Measurements from ENCODE around the gene ZNF474. TPM values are rescaled to one million over a fixed set of nuclear protein-coding genes. Genes with fewer than 3 reads are reported as not detected.
"Not testable (repeated sequence)": the region's sequence is repeated elsewhere in the genome, so short reads cannot be mapped to it uniquely, and the experiment has no call there.

ZNF474 gene
- under 1 TPM in 1 of 2 donors, not detected in 1; 0.57 TPM for total RNA-seq
- total RNA-seq, result 0 to 0.23 reads per million in 2 donors

GRCh38 chr5:122129306-122129705 is at the start of gene ZNF474:
Gene ZNF474 (plus strand): TSS chr5:122129546. CDS start chr5:122151991, 22,445 bp downstream.
- DNase-seq (no peak), ATAC-seq (no peak)
- Mint-ChIP-seq H3K27ac (no peak within 1 kb of the TSS), H3K36me3 (ENCODE audit: low read depth) (no peaks in the 10 kb centered on the region), H3K27me3 (no peaks in the 10 kb centered on the region), H3K4me1 (no peaks in the 10 kb centered on the region), H3K4me3 (no peak within 1 kb of the TSS)
- H3K9me3 ChIP-seq (ENCODE audit: control insufficient read depth, low read length, poor library complexity, severe bottlenecking), result no peaks in the 10 kb centered on the region

GRCh38 chr5:122081541-122081940 is 47.8 kb upstream of the ZNF474 start:
- peaks cover 4% of the 10 kb centered on the region for H3K36me3 Mint-ChIP-seq (ENCODE audit: low read depth)
- H3K4me3 Mint-ChIP-seq, result no peak overlapping the region
- no peak for ATAC-seq
- H3K27me3 Mint-ChIP-seq, result peaks cover 39% of the 10 kb centered on the region
- no peak overlapping the region for H3K27ac Mint-ChIP-seq
- H3K4me1 Mint-ChIP-seq, result peaks cover 11% of the 10 kb centered on the region
- no peaks in the 10 kb centered on the region for H3K9me3 ChIP-seq (ENCODE audit: control insufficient read depth, low read length, poor library complexity, severe bottlenecking)
- DNase-seq, result no peak

- Mint-ChIP-seq H3K36me3 (ENCODE audit: low read depth) (no peaks in the 10 kb centered on the region), H3K4me1 (no peaks in the 10 kb centered on the region), H3K27ac (no peak overlapping the region), H3K4me3 (no peak overlapping the region), H3K27me3 (peaks cover 23% of the 10 kb centered on the region)
- ATAC-seq, result no peak
- no peaks in the 10 kb centered on the region for H3K9me3 ChIP-seq (ENCODE audit: control insufficient read depth, low read length, poor library complexity, severe bottlenecking)
- no peak for DNase-seq
Observed at GRCh38 chr5:122083535-122083934, 45.8 kb upstream of the ZNF474 start.

GRCh38 chr5:122085041-122085440 is 44.3 kb upstream of the ZNF474 start:
- ATAC-seq, result no peak
- H3K4me1 Mint-ChIP-seq, result no peaks in the 10 kb centered on the region
- H3K27ac Mint-ChIP-seq, result no peak overlapping the region
- no peak for DNase-seq
- no peak overlapping the region for H3K4me3 Mint-ChIP-seq
- H3K9me3 ChIP-seq (ENCODE audit: control insufficient read depth, low read length, poor library complexity, severe bottlenecking), result no peaks in the 10 kb centered on the region
- peaks cover 11% of the 10 kb centered on the region for H3K27me3 Mint-ChIP-seq
- H3K36me3 Mint-ChIP-seq (ENCODE audit: low read depth), result no peaks in the 10 kb centered on the region

- no peak for ATAC-seq
- H3K27ac Mint-ChIP-seq, result no peak overlapping the region
- no peaks in the 10 kb centered on the region for H3K4me1 Mint-ChIP-seq
- H3K4me3 Mint-ChIP-seq, result no peak overlapping the region
- no peak for DNase-seq
- H3K9me3 ChIP-seq (ENCODE audit: control insufficient read depth, low read length, poor library complexity, severe bottlenecking), result no peaks in the 10 kb centered on the region
- H3K36me3 Mint-ChIP-seq (ENCODE audit: low read depth), result no peaks in the 10 kb centered on the region
- H3K27me3 Mint-ChIP-seq, result peaks cover 6% of the 10 kb centered on the region
Observed at GRCh38 chr5:122089096-122090013, 40.0 kb upstream of the ZNF474 start.

- H3K27me3 Mint-ChIP-seq, result peaks cover 6% of the 10 kb centered on the region
- no peak for ATAC-seq
- H3K4me3 Mint-ChIP-seq, result no peak overlapping the region
- no peaks in the 10 kb centered on the region for H3K9me3 ChIP-seq (ENCODE audit: control insufficient read depth, low read length, poor library complexity, severe bottlenecking)
- no peak for DNase-seq
- H3K27ac Mint-ChIP-seq, result no peak overlapping the region
- H3K4me1 Mint-ChIP-seq, result no peaks in the 10 kb centered on the region
- H3K36me3 Mint-ChIP-seq (ENCODE audit: low read depth), result no peaks in the 10 kb centered on the region
Observed at GRCh38 chr5:122091936-122092600, 37.3 kb upstream of the ZNF474 start.

GRCh38 chr5:122093415-122094180 is 35.7 kb upstream of the ZNF474 start:
- DNase-seq, result no peak
- H3K9me3 ChIP-seq (ENCODE audit: control insufficient read depth, low read length, poor library complexity, severe bottlenecking), result no peaks in the 10 kb centered on the region
- Mint-ChIP-seq H3K27ac (no peak overlapping the region), H3K4me3 (no peak overlapping the region), H3K27me3 (peaks cover 6% of the 10 kb centered on the region), H3K36me3 (ENCODE audit: low read depth) (no peaks in the 10 kb centered on the region), H3K4me1 (no peaks in the 10 kb centered on the region)
- no peak for ATAC-seq

GRCh38 chr5:122094251-122094650 is 35.1 kb upstream of the ZNF474 start:
- not testable (repeated sequence) for DNase-seq; H3K9me3 ChIP-seq (ENCODE audit: control insufficient read depth, low read length, poor library complexity, severe bottlenecking); H3K36me3 Mint-ChIP-seq (ENCODE audit: low read depth); H3K27ac Mint-ChIP-seq; H3K4me1 Mint-ChIP-seq; H3K27me3 Mint-ChIP-seq; ATAC-seq; H3K4me3 Mint-ChIP-seq

- Mint-ChIP-seq H3K36me3 (ENCODE audit: low read depth) (no peaks in the 10 kb centered on the region), H3K4me3 (no peak overlapping the region), H3K27me3 (peaks cover 12% of the 10 kb centered on the region), H3K27ac (no peak overlapping the region), H3K4me1 (no peaks in the 10 kb centered on the region)
- ATAC-seq, result no peak
- no peaks in the 10 kb centered on the region for H3K9me3 ChIP-seq (ENCODE audit: control insufficient read depth, low read length, poor library complexity, severe bottlenecking)
- DNase-seq, result no peak
Observed at GRCh38 chr5:122095158-122095557, 34.2 kb upstream of the ZNF474 start.

GRCh38 chr5:122097391-122097790 is 32.0 kb upstream of the ZNF474 start:
- H3K4me3 Mint-ChIP-seq, result no peak overlapping the region
- DNase-seq (no peak), ATAC-seq (no peak)
- peaks cover 6% of the 10 kb centered on the region for H3K27me3 Mint-ChIP-seq
- H3K4me1 Mint-ChIP-seq, result no peaks in the 10 kb centered on the region
- no peaks in the 10 kb centered on the region for H3K9me3 ChIP-seq (ENCODE audit: control insufficient read depth, low read length, poor library complexity, severe bottlenecking)
- H3K36me3 Mint-ChIP-seq (ENCODE audit: low read depth), result no peaks in the 10 kb centered on the region
- H3K27ac Mint-ChIP-seq, result no peak overlapping the region

- DNase-seq, result no peak
- H3K9me3 ChIP-seq (ENCODE audit: control insufficient read depth, low read length, poor library complexity, severe bottlenecking), result no peaks in the 10 kb centered on the region
- ATAC-seq, result no peak
- no peaks in the 10 kb centered on the region for H3K36me3 Mint-ChIP-seq (ENCODE audit: low read depth)
- no peak overlapping the region for H3K27ac Mint-ChIP-seq
- no peak overlapping the region for H3K4me3 Mint-ChIP-seq
- peaks cover 6% of the 10 kb centered on the region for H3K27me3 Mint-ChIP-seq
- H3K4me1 Mint-ChIP-seq, result no peaks in the 10 kb centered on the region
Observed at GRCh38 chr5:122099060-122099790, 30.1 kb upstream of the ZNF474 start.

- H3K4me1 Mint-ChIP-seq, result no peaks in the 10 kb centered on the region
- H3K4me3 Mint-ChIP-seq, result no peak overlapping the region
- no peak overlapping the region for H3K27ac Mint-ChIP-seq
- H3K27me3 Mint-ChIP-seq, result peaks cover 6% of the 10 kb centered on the region
- no peaks in the 10 kb centered on the region for H3K9me3 ChIP-seq (ENCODE audit: control insufficient read depth, low read length, poor library complexity, severe bottlenecking)
- DNase-seq, result no peak
- no peaks in the 10 kb centered on the region for H3K36me3 Mint-ChIP-seq (ENCODE audit: low read depth)
- no peak for ATAC-seq
Observed at GRCh38 chr5:122101636-122102285, 27.6 kb upstream of the ZNF474 start.
